NCI-H2107 treated with DMSO at 0.1 percent for 48 hours (cell line): ENCODE results near the gene A1BG.
"Not testable (repeated sequence)": the region's sequence is repeated elsewhere in the genome, so short reads cannot be mapped to it uniquely, and the experiment has no call there.

ENCODE experiments used
- DNase-seq: peaks from one replicate; lab custom pipeline; 2025; ENCODE audit not compliant: unreplicated experiment; lab: John Stamatoyannopoulos, UW

Gene A1BG

DNA sequence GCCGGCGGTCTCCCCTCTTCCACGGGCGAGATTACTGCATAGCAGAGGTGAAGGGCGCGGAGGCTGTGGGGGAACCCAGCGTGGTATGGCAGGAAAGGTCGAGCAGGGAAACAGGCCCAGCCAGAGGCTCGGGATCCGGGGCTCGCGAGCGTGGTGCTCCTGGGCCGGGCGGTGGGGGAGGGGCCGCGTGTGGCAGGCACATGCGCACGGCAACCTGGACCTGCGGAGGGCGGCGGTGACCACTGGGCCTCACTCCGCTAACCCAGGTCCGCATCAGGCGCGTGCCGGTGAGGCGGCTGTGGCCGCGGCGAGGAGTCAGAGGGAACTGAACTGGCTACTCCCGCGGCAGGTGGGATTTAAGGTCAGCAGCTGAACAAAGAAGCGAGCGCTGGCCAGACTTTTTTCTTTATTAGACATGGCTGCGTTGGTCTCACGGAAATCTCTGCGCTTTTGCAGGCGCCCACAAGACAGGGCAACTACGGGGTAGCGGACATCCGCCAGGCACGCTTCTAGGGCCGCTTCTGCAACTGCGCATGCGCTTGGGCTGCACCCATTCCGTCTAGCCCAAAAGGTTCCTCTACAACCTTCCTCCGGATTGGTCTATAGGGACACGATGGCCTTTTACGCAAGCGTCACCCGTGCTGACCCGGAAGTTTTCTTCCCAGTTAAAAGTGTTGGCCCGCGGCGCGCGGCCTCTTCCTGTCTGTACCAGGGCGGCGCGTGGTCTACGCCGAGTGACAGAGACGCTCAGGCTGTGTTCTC lies 33.5 kb upstream of the A1BG start, which contains the start of gene RPS5:
Gene RPS5, plus strand, starts transcription at position 694 of the 762 bp plus-strand sequence. CDS start 869 bp downstream, outside the sequence.
- peak; percentile 93 for DNase-seq

DNA sequence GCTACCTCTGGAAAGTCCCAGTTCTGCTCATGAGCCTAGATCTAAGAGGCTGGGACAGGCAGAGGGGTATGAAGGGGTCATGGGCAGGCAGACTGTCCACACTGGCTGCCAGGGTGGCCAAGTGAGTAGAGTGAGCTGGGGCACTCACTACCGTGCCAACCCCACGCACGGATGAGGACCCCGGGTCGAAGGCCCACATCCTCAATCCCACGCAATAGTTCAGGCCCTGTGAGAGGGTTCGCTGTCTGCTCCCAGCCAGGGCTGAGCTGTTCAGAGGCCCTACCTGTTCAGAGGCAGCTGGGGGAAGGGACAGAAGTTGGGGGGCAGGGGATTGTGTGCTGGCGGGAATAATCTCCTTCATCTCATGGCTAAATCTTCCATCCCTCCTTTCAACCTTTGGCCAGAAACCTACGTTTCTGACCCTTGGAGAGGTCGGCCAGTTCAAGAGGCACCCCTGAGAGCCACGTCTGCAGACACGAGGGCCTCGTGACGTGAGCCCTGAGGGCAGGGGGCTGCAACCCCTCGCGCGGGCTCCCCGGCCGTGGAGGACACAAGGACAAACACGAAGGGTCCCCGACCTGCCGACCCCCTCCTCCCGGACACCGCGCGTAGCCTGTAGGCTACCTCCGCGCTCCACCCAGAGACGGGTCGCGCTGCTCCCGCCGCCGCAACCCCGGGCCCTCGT lies 32.7 kb upstream of the A1BG start:
- DNase-seq = no peak

- DNase-seq = no peak
Measured at GRCh38 chr19:58385313-58385890, 32.1 kb upstream of the A1BG start.

DNA sequence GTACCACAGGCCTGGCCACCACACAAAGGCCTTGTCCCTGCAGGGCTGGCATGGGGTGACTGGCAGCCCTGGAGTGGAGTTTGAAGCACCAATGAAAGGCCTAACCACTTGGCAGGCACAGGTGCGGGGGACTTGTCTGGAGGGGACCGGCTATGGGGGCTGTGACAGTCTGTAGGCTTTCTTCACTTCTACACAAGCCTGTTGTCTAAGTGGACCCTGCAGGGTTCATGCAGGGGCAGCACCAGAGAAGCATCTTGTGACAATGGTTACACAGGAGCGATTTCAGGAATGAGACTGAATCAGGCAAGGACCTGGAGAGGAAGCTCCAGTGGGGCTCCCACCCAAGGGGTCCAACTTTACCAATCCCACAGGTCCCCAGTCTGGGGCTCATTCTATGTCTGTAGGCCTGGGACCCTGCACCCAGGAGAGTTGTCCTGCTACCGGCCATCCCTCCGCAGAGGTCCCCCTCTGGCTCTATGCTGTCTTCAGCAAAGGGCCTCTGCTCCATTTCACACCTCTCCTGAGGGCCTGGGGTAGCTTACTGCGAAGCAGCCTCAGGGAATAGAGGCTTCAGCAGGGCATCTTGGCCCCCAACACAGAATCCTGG lies 29.8 kb upstream of the A1BG start:
- no peak for DNase-seq

DNA sequence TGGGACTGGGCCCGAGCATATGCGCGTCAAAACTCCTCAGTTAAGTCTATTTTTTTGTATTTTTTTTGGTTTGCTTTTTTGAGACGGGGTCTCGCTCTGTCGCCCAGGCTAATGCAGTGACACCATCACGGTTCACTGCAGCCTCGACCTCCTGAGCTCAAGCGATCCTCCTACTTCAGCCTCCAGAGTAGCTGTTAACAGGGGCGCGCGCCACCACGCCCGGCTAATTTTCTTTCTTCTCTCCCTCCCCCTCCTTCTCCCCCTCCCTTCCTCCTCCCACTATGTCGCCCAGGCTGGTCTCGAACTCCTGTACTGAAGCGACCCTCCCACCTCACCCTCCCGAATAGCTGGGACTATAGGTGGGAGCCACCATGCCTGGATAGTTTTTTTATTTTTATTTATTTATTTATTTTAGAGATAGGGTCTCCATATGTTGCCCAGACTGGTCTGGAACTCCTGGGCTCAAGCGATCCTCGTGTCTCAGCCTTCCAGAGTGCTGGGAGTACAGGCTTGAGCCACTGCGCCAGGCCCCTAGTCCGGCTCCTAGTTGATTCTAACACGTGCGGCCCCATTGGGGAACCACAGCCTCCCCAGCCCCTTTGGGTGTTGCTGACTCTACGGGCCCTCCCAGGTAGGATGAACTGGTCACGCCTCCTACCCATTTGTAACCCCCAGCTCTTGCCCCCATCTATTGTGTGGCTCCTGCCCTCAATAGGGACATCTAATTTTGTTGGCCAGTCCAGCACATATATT lies 28.3 kb upstream of the A1BG start:
- DNase-seq = no peak

GRCh38 chr19:58380662-58381459 lies 27.6 kb upstream of the A1BG start, which contains the start of gene ZNF837:
ZNF837 (minus strand) TSS chr19:58381030; CDS start chr19:58369332, 11,698 bp downstream.
- peak; percentile 98 for DNase-seq

GRCh38 chr19:58380037-58380661 lies 26.9 kb upstream of the A1BG start:
- DNase-seq = peak; percentile 45

DNA sequence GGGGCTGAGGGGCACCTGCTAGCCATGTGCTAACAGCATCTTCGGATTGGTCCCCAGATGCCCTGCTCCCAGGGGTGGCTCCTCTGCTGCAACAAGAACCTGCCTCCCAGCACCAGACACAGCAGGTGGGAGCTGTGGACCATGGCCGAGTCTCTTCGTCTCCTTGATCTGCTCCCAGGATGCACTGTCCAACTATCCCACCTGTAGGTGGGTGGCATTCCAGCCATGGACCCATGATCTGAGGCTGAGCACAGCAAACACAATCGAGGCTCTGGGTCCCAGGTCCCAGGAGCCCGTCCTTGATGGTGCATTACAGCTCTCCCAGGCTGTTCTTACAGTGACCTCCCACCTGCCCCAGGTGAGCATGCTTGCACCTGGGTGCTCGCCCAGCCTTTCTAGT lies 26.0 kb upstream of the A1BG start:
- DNase-seq = no peak

DNA sequence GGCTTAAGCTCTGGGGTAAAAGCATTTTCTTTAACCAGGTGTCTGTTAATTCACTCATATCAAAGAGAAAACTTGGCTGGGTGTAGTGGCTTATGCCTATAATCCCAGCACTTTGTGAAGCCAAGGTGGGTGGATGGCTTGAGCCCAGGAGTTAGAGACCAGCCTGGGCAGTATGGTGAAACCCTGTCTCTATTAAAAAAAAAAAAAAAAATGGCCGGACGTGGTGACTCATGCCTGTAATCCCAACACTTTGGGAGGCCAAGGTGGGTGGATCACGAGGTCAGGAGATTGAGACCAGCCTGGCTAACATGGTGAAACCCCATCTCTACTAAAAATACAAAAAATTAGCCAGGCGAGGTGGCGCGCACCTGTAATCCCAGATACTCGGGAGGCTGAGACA lies 23.4 kb upstream of the A1BG start:
- DNase-seq = not testable (repeated sequence)

DNA sequence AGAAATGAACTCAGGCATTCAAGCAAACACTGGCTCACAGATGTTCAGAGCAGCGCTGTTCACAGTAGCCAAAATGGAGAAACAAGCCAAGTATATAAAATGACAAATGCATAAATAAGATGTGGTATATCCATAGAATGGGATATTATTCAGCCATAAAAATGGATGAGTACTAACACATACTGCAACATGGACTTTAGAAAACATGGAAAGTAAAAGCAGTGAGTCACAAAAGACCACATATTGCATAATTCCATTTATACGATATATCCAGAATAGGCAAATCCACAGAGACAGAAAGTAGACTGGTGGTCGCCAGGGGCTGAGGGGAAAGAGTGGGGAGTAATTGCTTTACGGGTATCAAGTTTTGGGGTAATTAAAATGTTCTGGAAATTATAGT lies 20.9 kb upstream of the A1BG start:
- no peak for DNase-seq

- no peak for DNase-seq
Measured at GRCh38 chr19:58372311-58373133, 19.2 kb upstream of the A1BG start.

DNA sequence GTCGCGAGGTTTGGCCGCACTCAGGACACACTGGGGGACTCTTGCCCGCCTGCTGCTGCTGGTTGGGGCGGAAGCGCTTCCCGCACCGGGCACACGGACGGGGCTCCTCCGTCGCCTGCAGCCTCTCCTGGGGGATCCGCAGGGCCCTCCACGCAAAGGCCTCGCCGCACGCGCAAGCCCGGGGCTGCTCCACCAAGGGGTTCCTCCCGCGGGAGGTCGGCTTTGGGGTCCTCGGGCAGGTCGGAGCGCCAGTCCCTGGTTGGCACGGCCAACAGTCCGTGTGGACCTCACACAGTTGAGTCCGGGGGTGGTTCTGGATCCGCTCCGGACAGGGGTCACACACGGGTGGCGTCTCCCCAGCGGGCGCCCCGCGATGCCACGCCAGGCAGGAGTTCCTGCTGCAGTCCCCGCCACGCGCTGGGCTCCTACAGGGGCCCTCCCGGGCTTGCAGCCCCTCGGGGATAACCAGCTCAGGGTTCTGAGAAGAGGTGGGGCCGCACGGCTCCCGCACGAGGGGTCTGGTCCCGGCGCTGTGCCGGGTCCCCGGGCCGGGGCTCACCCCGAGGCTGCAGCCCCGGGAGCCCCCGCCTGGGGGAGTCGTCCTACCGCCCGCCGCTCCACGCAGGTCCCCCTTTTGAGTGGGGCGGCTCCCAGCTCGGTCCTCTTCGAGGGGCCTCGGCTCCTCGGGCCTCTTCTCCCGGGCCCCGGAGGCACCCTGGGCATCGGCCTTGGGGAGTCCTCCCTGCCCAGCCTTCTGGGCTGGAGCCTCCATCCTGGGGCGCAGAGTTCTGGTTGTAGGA lies 15.5 kb upstream of the A1BG start:
- DNase-seq = no peak

DNA sequence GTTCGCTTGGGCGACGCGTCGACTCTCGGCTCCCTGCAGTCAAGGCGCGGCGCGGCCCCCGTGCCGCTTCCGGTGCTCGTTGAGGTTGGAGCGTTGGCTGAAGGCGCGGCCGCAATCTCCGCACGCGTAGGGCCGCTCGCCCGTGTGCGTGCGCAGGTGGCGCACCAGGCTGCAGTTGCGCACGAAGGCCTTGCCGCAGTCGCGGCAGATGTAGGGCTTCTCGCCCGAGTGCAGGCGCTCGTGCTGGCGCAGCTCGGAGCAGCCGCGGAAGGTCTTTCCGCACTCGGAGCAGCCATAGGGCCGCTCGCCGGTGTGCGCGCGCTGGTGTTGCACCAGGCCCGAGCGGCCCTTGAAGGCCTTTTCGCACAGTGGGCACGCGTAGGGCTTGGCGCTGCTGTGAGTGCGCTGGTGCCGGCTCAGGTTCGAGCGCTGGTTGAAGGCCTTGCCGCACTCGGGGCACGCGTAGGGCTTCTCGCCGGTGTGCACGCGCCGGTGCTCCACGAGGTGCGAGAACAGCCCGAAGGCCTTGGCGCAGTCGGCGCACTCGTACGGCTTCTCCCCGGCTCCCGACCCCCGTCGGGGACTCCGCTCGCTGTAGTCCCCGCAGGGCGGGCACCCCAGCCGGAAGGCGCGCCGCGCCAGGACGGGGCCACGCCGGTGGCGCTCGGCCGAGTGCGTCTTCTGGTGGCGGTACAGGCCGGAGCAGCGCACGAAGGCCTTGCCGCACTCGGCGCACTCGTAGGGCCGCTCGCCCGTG lies 14.6 kb upstream of the A1BG start:
- DNase-seq = no peak

GRCh38 chr19:58366585-58367430 lies 13.5 kb upstream of the A1BG start:
- DNase-seq = no peak

DNA sequence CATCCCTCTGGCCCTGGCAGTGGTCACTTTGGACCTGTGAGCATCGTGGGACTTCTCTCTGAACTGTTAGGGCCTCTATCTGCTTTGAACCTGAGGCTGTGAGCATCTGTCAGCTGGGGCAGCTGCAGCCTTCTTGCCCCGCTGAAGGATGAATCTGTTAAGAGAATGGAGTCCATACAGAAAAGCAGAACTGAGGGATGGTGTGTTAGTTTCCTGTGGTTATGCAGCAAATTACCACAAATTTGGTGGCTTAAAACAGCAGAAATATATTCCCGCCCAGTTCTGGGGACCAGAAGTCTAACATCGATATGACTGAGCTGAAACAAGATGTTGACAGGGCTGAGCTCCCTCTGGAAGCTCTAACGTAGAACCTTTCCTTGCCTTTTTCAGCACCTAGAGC lies 10.9 kb upstream of the A1BG start:
- no peak for DNase-seq

DNA sequence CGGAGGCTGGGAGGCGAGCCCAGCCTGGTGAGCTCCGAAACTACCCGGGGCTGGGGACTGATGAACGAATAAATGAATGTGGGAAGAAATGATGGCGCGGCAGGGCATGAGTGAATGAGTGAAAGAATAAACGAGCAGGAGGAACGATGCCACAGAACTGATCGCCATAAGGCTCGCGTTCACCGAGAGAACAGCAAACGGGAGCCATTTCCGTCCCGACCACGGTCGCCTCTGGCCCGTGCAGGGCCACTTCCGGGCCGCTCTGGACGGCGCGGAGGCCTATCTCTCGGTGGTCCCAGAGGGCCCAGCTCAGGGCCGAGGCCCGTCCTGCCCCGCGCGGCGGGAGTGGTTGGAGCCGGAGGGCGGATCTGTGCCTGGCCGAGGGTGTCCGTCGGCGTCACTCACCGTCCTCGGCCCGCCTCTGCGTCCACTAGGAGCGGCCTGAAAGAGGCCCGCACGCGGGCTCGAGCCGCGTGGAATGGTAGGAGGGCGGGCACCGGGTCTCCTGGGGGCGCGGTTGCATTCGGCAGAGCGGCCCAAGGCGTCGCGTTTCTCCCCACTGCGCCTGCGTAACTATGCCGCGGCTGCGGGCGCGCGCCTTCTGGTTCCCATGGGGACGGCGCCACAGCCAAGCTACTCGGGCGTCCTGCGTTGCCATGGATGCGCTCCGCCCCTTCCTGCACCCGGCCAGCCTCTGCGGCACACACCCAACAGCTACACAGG lies 9.1 kb upstream of the A1BG start, which contains the start of gene ZNF497:
Gene ZNF497, minus strand, starts transcription at position 480 of the 723 bp plus-strand sequence. CDS start 5,116 bp downstream, outside the sequence.
- DNase-seq = peak; percentile 79
